Smooth muscle cell (in vitro differentiated cells): Measurements from ENCODE around the gene DIO1. TPM values are rescaled to one million over a fixed set of nuclear protein-coding genes. Genes with fewer than 3 reads are reported as not detected.

Source experiments
- DNase-seq: peaks from one replicate; lab custom pipeline; 2025; ENCODE audit not compliant: unreplicated experiment; lab: John Stamatoyannopoulos, UW
- H2AFZ ChIP-seq: fragments of 200-600 bp; sonication (generic); 2 replicates; pipeline ENCODE4 v1.6.0; 2016; ENCODE audit warnings: antibody characterized with exemption, low read depth, mild to moderate bottlenecking
- H3F3A ChIP-seq: fragments of 200-600 bp; sonication (generic); 2 replicates; pipeline ENCODE4 v1.6.0; 2017; ENCODE audit warnings: antibody characterized with exemption, low read depth
- H3K27ac ChIP-seq: fragments of 200-600 bp; sonication (generic); 2 replicates; pipeline ENCODE4 v1.5.1; 2016; ENCODE audit warnings: low read depth, mild to moderate bottlenecking
- H3K27me3 ChIP-seq: fragments of 200-600 bp; sonication (generic); 2 replicates; pipeline ENCODE4 v1.6.1; 2016; ENCODE audit warnings: low read depth, mild to moderate bottlenecking
- H3K36me3 ChIP-seq: fragments of 200-600 bp; sonication (generic); 2 replicates; pipeline ENCODE4 v1.5.1; 2016; ENCODE audit warnings: low read depth
- H3K4me1 ChIP-seq: fragments of 200-600 bp; sonication (generic); 2 replicates; pipeline ENCODE4 v1.5.1; 2016; ENCODE audit warnings: low read depth
- H3K4me2 ChIP-seq: fragments of 200-600 bp; sonication (generic); 2 replicates; pipeline ENCODE4 v1.6.0; 2016; ENCODE audit warnings: mild to moderate bottlenecking
- H3K4me3 ChIP-seq: fragments of 200-600 bp; sonication (generic); 2 replicates; pipeline ENCODE4 v1.5.1; 2016; ENCODE audit warnings: mild to moderate bottlenecking
- H3K79me2 ChIP-seq: fragments of 200-600 bp; sonication (generic); 2 replicates; pipeline ENCODE4 v1.6.0; 2016; ENCODE audit warnings: low read depth, mild to moderate bottlenecking
- H3K9ac ChIP-seq: fragments of 200-600 bp; sonication (generic); 2 replicates; pipeline ENCODE4 v1.6.0; 2016; ENCODE audit warnings: low read depth
- H3K9me3 ChIP-seq: fragments of 200-600 bp; sonication (generic); replicated peaks from 2 replicates; pipeline ENCODE4 v1.5.1; 2016; ENCODE audit warnings: low read depth
- H4K20me1 ChIP-seq: fragments of 200-600 bp; sonication (generic); 2 replicates; pipeline ENCODE4 v1.6.0; 2016; ENCODE audit warnings: low read depth
- WGBS: methylation state at CpG from one replicate; pipeline ENCODE4 v1.1.7; 2016; ENCODE audit warnings: low lambda C conversion rate; 5-methylcytosine and 5-hydroxymethylcytosine counted together
- polyA plus RNA-seq: library from polyadenylated mRNA; unstranded; fragments of >200 nt; fragmentation: Nextera tagmentation; extraction: Ambion mirVana; gene quantifications from 2 replicates; pipeline ENCODE4 v1.2.1, GENCODE V29; 2016
- total RNA-seq: library from RNA; depleted of rRNA; stranded (reverse); fragments of >200 nt; gene quantifications from 2 replicates; pipeline ENCODE4 v1.2.3, GENCODE V29; 2014
- TF ChIP-seq, protein P1 (sequence below): fragments of 200-600 bp; sonication (generic); IDR thresholded peaks from 2 replicates; pipeline ENCODE4 v1.5.1; 2017; ENCODE audit warnings: borderline replicate concordance, mild to moderate bottlenecking, antibody characterized with exemption; ENCODE audit not compliant: insufficient read depth, poor library complexity, severe bottlenecking

Gene DIO1
- total and polyA plus RNA-seq, 2 experiments from 2014 or later = 0.16 TPM; not detected in 1

DNA sequence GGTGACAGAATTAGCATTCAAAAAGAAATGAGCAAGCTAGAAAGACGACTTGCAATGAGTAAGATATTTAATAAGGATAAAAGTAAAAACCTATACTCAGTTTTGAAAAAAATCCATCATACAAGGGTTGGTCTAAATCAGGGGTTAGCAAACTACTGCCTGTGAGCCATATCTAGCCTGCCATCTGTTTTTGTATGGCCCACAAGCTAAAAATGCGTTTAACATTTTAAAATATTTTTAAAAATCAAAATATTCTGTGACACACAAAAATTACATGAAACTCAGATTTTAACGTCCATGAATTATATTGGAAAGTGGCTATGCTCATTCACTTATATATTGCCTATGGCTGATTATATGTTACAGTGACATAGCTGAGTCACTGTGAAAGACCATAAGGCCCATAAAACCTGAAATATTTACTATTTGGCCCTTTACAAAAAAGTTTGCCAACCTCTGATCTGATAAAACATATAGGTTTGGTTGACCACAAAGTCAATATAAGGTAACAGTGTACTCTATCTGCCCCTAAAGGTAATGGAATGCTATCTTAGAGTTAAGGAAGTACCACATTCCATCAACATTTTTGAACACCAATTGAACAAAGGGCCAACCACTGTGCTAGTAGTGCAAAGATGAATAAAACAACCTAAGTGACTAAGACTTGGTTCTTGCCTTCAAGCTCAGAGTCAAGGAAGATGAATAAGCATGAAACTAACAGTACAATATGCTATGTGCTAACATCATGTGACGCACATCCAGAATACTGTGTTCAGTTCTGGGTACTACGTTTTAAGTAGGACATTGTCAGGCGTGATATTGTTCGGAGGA is 48.4 kb downstream of the DIO1 start:
- Histone ChIP-seq H3K27ac (no peak overlapping the region), H3K4me3 (no peak overlapping the region), H3K36me3 (no peaks in the 10 kb centered on the region), H3K79me2 (peaks cover 60% of the 10 kb centered on the region), H4K20me1 (peaks cover 14% of the 10 kb centered on the region), H3K9me3 (no peaks in the 10 kb centered on the region), H3F3A (no peaks in the 10 kb centered on the region), H3K4me1 (peaks cover 5% of the 10 kb centered on the region), H3K9ac (no peak overlapping the region), H2AFZ (no peak overlapping the region), H3K27me3 (no peaks in the 10 kb centered on the region), H3K4me2 (no peak overlapping the region)
- WGBS = 92% methylated on average over 7 of the region's 7 CpGs
- TF ChIP-seq, protein P1, sequence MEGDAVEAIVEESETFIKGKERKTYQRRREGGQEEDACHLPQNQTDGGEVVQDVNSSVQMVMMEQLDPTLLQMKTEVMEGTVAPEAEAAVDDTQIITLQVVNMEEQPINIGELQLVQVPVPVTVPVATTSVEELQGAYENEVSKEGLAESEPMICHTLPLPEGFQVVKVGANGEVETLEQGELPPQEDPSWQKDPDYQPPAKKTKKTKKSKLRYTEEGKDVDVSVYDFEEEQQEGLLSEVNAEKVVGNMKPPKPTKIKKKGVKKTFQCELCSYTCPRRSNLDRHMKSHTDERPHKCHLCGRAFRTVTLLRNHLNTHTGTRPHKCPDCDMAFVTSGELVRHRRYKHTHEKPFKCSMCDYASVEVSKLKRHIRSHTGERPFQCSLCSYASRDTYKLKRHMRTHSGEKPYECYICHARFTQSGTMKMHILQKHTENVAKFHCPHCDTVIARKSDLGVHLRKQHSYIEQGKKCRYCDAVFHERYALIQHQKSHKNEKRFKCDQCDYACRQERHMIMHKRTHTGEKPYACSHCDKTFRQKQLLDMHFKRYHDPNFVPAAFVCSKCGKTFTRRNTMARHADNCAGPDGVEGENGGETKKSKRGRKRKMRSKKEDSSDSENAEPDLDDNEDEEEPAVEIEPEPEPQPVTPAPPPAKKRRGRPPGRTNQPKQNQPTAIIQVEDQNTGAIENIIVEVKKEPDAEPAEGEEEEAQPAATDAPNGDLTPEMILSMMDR = no peak
- DNase-seq = no peak

DNA sequence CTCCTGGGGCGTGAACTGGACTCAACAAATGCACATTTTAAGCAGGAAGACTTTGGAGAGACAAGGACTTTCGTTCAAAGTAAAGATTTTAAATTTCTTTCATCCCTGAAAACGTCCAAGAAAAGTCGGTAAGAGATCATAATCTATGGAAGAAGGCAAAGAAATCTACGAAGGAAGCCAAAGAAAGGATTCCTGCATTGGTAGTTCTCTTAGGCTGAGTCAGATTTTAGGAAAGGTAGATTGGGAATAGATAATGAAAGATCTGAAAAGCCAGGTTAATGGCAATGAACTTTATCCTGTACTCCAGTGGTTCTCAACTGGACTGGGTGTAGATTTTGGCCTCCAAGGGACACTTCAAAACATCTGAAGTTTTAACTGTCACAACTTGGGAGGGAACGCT is 49.1 kb downstream of the DIO1 start:
- no peak overlapping the region for H2AFZ ChIP-seq
- no peak overlapping the region for H3K4me3 ChIP-seq
- WGBS = 95% methylated on average over 6 of the region's 6 CpGs
- H3K79me2 ChIP-seq = peaks cover 68% of the 10 kb centered on the region
- no peaks in the 10 kb centered on the region for H3K36me3 ChIP-seq
- H3K27me3 ChIP-seq = no peaks in the 10 kb centered on the region
- TF ChIP-seq, protein P1 = no peak
- no peak for DNase-seq
- no peak overlapping the region for H3K9ac ChIP-seq
- H3K9me3 ChIP-seq = no peaks in the 10 kb centered on the region
- peaks cover 9% of the 10 kb centered on the region for H3K4me1 ChIP-seq
- H3K4me2 ChIP-seq = no peak overlapping the region
- H4K20me1 ChIP-seq = peaks cover 21% of the 10 kb centered on the region
- H3K27ac ChIP-seq = no peak overlapping the region
- no peaks in the 10 kb centered on the region for H3F3A ChIP-seq

GRCh38 chr1:53943490-53944043 is 49.6 kb downstream of the DIO1 start:
- peaks cover 9% of the 10 kb centered on the region for H3K4me1 ChIP-seq
- H2AFZ ChIP-seq = no peak overlapping the region
- no peaks in the 10 kb centered on the region for H3K9me3 ChIP-seq
- H3K9ac ChIP-seq = no peak overlapping the region
- no peaks in the 10 kb centered on the region for H3F3A ChIP-seq
- H3K27ac ChIP-seq = no peak overlapping the region
- H3K79me2 ChIP-seq = peaks cover 72% of the 10 kb centered on the region
- WGBS = 93% methylated on average over 14 of the region's 14 CpGs
- H3K4me2 ChIP-seq = no peak overlapping the region
- H3K27me3 ChIP-seq = no peaks in the 10 kb centered on the region
- no peak for DNase-seq
- peaks cover 26% of the 10 kb centered on the region for H4K20me1 ChIP-seq
- H3K4me3 ChIP-seq = no peak overlapping the region
- H3K36me3 ChIP-seq = no peaks in the 10 kb centered on the region
- TF ChIP-seq, protein P1 = no peak
